T-helper 2 cell treated with Interferon-gamma antibody and Interleukin-4, amounts not matched to agents 100 ng/mL and 5 ng/mL, for 36 hours (primary cell): ENCODE data around the gene TRIM32. TPM values are rescaled to one million over a fixed set of nuclear protein-coding genes. Genes with fewer than 3 reads are reported as not detected.

Experiments used
- intact Hi-C: fragments of 100-400 bp; cut with micrococcal nuclease; formaldehyde crosslinking; loops from one replicate; pipeline ENCODE4 v1.15.1; 2023
- total RNA-seq: library from RNA; stranded (reverse); gene quantifications from 2 replicates; pipeline ENCODE4 v1.2.3, GENCODE V29; 2022

The TRIM32 gene, protein sequence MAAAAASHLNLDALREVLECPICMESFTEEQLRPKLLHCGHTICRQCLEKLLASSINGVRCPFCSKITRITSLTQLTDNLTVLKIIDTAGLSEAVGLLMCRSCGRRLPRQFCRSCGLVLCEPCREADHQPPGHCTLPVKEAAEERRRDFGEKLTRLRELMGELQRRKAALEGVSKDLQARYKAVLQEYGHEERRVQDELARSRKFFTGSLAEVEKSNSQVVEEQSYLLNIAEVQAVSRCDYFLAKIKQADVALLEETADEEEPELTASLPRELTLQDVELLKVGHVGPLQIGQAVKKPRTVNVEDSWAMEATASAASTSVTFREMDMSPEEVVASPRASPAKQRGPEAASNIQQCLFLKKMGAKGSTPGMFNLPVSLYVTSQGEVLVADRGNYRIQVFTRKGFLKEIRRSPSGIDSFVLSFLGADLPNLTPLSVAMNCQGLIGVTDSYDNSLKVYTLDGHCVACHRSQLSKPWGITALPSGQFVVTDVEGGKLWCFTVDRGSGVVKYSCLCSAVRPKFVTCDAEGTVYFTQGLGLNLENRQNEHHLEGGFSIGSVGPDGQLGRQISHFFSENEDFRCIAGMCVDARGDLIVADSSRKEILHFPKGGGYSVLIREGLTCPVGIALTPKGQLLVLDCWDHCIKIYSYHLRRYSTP
- total RNA-seq: 17.8 and 18.1 TPM in 2 replicates

GRCh38 chr9:116687074-116687753 lies at the start of gene TRIM32:
Gene TRIM32, plus strand, starts transcription at chr9:116687305. Its CDS starts 10,438 bp downstream, at chr9:116697743.
- intact Hi-C loops: no loop called here

DNA sequence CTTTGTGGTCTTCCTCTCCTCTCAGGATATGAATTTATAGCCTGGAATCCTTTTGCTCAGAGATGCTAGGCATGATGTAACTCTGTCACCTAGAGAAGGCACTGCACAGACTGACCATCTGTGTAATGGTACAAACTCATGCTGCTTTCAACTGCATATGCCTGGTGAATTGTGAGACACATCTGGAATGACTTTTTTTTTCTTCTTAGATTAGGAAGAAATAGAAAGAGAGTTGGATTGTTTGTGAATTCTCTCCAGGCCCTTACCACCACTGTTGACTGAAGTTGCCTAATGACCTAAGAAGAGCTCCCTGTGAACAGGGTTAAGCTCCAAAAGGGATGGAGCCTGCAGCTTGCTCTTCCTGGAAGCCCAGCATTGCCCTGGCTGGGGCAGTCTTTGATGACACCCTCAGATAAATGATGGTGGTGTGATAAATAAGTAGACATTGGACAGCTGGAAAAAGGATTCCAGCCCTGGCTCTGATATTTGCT lies 47.8 kb upstream of the TRIM32 start:
- intact Hi-C loops: no loop called here

DNA sequence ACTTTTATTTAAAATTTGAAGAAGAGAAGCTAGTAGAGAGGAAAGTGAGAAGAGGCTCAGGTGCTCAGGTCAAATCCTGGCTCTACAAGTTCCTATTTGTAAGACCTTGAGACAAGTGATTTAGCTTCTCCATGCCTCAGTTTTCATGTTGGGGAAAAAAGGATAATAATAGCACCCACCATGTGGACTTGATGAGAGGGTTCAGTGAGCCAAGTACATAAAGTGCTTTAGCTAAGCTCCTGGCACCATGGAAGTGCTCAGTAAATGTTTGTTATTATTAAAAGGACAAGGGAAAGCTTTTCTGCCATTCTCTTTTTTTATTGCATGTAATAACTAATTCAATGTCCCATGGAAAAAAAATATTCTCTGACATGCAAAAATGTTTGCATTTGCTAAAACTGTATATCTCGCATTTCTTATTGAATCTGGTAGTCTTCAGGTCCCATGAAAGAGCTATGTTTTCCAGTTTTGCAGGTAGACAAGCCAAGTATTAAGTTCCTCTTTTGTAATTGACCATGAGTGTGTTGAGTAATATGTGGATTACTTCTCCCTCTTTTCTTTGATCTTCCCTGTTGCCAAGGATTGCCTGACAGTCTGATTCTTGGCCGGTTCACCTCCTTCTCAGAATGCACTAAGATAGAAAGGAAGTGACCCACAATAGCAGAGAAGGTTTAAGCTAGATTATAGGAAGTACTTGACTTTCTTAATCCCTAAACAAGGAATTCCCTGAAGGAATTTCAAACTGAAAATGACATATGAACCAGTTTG lies 45.6 kb upstream of the TRIM32 start:
- intact Hi-C loops: no loop called here

DNA sequence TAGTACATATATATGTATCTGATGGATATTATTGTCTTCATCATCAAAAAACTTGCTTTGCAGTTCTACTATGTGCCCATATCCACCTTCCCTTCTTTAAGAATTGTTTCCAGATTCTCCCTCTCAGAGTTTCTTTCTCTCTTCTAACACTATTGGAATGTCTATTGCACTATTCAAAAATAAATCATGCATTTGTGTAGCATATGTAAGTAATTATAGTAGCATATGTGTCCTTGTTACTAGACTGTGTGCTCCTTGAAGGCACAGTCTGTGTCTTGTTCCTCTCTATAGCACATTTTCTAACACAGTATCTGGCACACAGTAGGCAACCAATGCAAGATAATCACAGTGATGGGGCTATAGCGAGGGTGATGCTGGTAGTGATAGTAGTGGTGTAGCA lies 43.4 kb upstream of the TRIM32 start:
- intact Hi-C loops: no loop called here

GRCh38 chr9:116644091-116644688 lies 42.9 kb upstream of the TRIM32 start:
- intact Hi-C loops: no loop called here

DNA sequence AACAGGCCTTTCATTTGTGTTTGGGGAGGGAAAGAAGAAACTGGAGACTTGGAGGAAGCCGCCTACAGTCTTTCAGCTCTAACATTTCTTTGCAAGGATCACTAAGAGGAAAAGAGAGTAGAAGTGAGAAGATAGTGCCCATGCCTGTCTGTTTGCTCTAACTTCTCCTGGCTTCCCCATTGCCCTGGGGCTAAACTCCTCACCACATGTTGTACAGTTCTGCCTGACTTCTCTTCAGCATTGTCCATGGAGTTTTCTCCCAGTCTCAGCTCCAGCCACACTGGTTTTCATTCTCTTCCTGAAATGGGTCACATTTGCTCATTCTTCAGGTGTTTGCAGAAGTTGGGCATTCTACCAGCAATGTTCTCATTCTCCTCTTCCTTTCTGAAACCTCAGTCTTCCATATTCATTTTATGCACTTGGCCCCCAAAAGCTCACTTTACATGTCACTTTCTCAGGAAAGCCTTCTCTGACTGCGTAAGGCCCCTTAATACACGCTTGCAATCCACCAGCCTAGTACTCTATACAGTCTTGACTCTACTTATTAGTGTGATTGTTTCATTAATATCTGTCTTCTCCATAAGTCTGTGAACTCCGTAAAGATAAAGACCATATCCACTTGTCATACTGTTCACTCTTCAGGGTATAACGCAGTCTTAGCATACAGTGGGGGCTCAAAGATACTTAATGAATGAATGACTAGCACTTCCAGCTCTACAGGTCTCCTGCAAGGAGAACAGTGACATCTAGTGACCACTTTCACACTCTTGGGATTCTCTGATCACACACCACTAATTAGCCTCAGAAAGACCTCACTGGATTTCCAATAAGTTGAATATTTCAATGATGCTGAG lies 40.2 kb upstream of the TRIM32 start:
- intact Hi-C loops: loop anchor here (5.0 kb wide), 2 partner anchors 495 to 1055 kb away; partner anchors contain the start of gene PAPPA

GRCh38 chr9:116647515-116647809 lies 39.6 kb upstream of the TRIM32 start:
- intact Hi-C loops: loop anchor here (5.0 kb wide), 2 partner anchors 495 to 1055 kb away; partner anchors contain the start of gene PAPPA

GRCh38 chr9:116653348-116654058 lies 33.6 kb upstream of the TRIM32 start:
- intact Hi-C loops: loop anchor here (10.0 kb wide), 1 partner anchor 69 kb away; no protein-coding TSS in a partner anchor

- intact Hi-C loops: loop anchor here (10.0 kb wide), 1 partner anchor 69 kb away; no protein-coding TSS in a partner anchor
Observed at GRCh38 chr9:116654059-116654355, 33.1 kb upstream of the TRIM32 start.

DNA sequence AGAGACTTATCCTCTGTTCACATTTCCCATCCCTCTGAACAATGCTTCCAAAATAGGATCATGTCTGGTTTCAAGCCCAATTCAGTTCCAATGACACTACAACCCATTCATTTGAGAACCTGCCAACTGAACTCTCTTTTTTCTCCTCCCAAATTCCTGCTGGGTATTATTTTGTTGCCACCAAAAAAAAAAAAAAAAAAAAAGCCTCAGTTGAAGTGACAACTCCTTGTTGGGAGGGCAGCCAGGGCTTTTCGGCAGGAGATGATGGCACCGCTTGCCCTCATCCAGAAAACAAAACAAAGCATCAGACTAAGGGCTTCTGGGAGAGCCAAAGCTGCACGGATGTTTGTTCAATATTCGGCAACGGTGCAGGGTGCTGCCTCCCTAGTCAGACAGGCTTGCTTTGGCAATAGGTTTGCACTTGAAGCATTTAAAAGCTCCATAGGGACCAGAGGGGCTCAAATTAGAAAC lies 30.6 kb upstream of the TRIM32 start:
- intact Hi-C loops: loop anchor here (10.0 kb wide), 1 partner anchor 72 kb away; no protein-coding TSS in a partner anchor

- intact Hi-C loops: loop anchor here (10.0 kb wide), 1 partner anchor 72 kb away; no protein-coding TSS in a partner anchor
Observed at GRCh38 chr9:116656977-116657376, 30.1 kb upstream of the TRIM32 start.

DNA sequence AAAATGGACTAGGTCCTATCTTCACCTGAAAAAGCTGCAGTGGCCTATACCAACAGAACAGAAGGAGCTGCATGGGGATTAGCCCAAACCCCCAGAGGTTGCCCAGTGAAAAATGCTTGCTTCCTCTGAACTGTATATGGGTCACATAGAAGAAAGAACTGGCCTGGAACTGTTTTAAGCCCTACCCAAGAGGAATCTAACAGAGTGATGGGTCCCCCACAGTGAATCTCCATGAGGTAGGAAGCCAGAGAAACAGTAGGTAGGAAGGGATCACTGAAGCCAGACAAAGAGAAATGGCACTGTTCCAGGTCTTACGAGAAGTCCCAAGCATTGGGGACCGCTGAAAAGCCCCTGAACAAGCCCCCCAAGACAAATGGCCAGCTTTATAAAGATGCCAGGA lies 28.8 kb upstream of the TRIM32 start:
- intact Hi-C loops: loop anchor here (10.0 kb wide), 1 partner anchor 73 kb away; no protein-coding TSS in a partner anchor

GRCh38 chr9:116661037-116661954 lies 25.8 kb upstream of the TRIM32 start:
- intact Hi-C loops: loop anchor here (5.0 kb wide), 1 partner anchor 1069 kb away; no protein-coding TSS in a partner anchor

DNA sequence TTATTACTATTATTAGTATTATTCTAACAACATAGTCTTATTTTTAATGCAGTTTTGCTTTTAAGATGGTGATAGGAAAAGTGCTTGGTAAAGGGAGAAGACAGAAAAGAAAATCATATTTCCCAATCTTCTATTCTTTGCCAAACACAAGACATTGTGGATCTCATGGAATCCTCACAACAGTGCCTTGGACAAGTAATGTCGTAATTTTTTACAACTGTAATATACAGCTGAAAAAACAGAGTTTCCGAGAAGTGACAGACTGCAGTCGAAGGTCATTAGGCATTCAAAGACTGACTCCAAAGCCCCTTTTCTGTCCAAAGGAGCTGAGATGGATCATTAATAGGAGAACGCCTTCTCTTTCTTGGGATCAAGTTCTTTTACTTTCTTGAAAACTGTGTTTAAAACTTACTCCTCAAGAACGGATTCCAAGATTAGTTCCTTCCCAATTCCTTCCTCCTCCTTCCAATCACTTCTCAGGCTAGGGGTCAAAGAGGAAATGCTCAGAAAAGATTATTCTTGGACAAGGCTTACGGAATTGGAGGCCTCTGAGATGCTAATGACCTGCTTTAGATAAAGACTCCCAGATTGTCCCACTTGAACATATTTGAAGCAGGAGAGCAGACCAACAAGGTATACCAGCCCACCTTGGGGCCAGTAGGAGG lies 24.3 kb upstream of the TRIM32 start:
- intact Hi-C loops: loop anchor here (5.0 kb wide), 1 partner anchor 1070 kb away; no protein-coding TSS in a partner anchor

- intact Hi-C loops: loop anchor here (5.0 kb wide), 1 partner anchor 1071 kb away; no protein-coding TSS in a partner anchor
Observed at GRCh38 chr9:116663581-116663980, 23.5 kb upstream of the TRIM32 start.

DNA sequence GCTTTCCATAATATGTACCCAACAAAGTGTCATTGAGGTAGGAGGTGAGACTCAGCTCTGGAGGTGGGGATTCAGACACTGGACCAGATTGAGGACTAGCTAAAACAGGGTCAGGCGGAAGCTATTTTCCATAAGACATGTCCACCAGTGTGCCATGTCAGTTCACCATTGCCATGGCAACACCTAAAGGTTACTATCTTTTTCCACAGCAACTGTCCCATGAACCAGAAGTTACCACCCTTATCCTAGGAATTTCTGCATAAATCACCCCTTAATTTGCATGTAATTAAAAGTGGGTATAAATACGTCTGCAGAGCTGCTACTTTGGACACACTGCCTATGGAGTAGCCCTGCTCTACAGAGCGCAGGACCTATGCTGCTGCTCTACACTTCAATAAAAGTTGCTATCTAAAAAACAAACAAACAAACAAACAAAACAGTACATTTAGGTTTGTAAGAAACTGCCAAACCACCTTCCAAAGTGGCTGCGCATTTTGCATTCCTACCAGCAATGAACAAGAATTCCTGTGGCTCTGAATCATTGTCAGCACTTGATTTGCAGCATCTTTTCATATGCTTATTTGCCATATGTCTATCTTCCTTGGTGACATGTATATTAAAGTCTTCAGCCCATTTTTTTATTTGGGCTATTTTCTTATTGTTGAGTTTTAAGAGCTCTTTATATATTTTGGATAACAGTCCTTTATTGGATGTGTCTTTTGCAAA lies 18.0 kb upstream of the TRIM32 start:
- intact Hi-C loops: no loop called here
